SH-SY5Y (cell line): ENCODE measurements around the gene DLG2.

ENCODE experiments used
- GATA2 ChIP-seq: IDR thresholded peaks from 2 replicates; pipeline ENCODE4 v1.6.1; 2011; ENCODE audit warnings: mild to moderate bottlenecking, low read depth, low read length
- GATA3 ChIP-seq: IDR thresholded peaks from 2 replicates; pipeline ENCODE4 v1.6.1; 2011; ENCODE audit warnings: low read depth, mild to moderate bottlenecking, low read length, moderate library complexity

GRCh38 chr11:83713708-83714107, 1913.4 kb downstream of the DLG2 start:
- TF ChIP-seq GATA3 (no peak), GATA2 (no peak)
